Upper lobe of right lung (tissue), 1 donor: ENCODE results near the gene CMTM6. TPM values are rescaled to one million over a fixed set of nuclear protein-coding genes. Genes with fewer than 3 reads are reported as not detected.
A peak's percentile ranks its signal among the peaks of the same experiment; 100 is the strongest.

Experiments used
- ATAC-seq: fragments of 200-7000 bp; cut with Tn5 transposase; one replicate; pipeline ENCODE4 v1.9.1; 2020; ENCODE audit warnings: mild to moderate bottlenecking, moderate library complexity
- DNase-seq: peaks from one replicate; pipeline ENCODE4 v3.0.0-alpha.2; 2020
- H3K27ac ChIP-seq: fragments of 200-600 bp; one replicate; pipeline ENCODE4 v1.8.0; 2022
- H3K27me3 ChIP-seq: fragments of 200-600 bp; one replicate; pipeline ENCODE4 v1.8.0; 2022; ENCODE audit warnings: mild to moderate bottlenecking
- H3K36me3 ChIP-seq: fragments of 200-600 bp; one replicate; pipeline ENCODE4 v1.8.0; 2022
- H3K4me1 ChIP-seq: fragments of 200-600 bp; one replicate; pipeline ENCODE4 v1.8.0; 2022
- H3K4me3 ChIP-seq: fragments of 200-600 bp; one replicate; pipeline ENCODE4 v1.8.0; 2022; ENCODE audit warnings: mild to moderate bottlenecking
- H3K9me3 ChIP-seq: fragments of 200-600 bp; one replicate; pipeline ENCODE4 v1.8.0; 2022
- CTCF ChIP-seq: fragments of 200-600 bp; IDR thresholded peaks from one replicate; pipeline ENCODE4 v1.8.0; 2022; ENCODE audit warnings: antibody characterized with exemption
- intact Hi-C: fragments of 100-400 bp; cut with DNase I; formaldehyde crosslinking; loops from one replicate; pipeline ENCODE4 v1.11.0; 2022
- total RNA-seq: library from RNA; stranded (reverse); fragmentation: NEBNext Ultra II Directional; extraction: Animal tissue kit (Norgen Biotek cat#: 25700); gene quantifications from one replicate; pipeline ENCODE4 v1.2.1, GENCODE V29; 2021
- donor health status: DM: no; HTN: yes; CAD: no; lungs with severe emphysema.

CMTM6 gene
- total RNA-seq, 1 donor from 2014 or later: 58.9 TPM

- DNase-seq (no peak), ATAC-seq (peak; percentile 67)
- Histone ChIP-seq H3K9me3 (no peaks in the 10 kb centered on the region), H3K27me3 (no peaks in the 10 kb centered on the region), H3K27ac (peak overlapping the region; percentile 81), H3K4me3 (no peak overlapping the region), H3K4me1 (peaks cover 35% of the 10 kb centered on the region), H3K36me3 (peaks cover 4% of the 10 kb centered on the region)
- TF ChIP-seq CTCF: no peak
- intact Hi-C loops: no loop called here
These were observed 42.5 kb downstream of the CMTM6 start for GRCh38 chr3:32460031-32460749.

- intact Hi-C loops: no loop called here
- Histone ChIP-seq H3K4me1 (peaks cover 35% of the 10 kb centered on the region), H3K9me3 (no peaks in the 10 kb centered on the region), H3K36me3 (peaks cover 11% of the 10 kb centered on the region), H3K4me3 (no peak overlapping the region), H3K27me3 (no peaks in the 10 kb centered on the region), H3K27ac (peak overlapping the region; percentile 81)
- DNase-seq: no peak
- TF ChIP-seq CTCF: no peak
- peak; percentile 5 for ATAC-seq
These were observed 43.2 kb downstream of the CMTM6 start for GRCh38 chr3:32459450-32459849.

- no peaks in the 10 kb centered on the region for H3K27me3 ChIP-seq
- DNase-seq: no peak
- H3K27ac ChIP-seq: peak overlapping the region; percentile 67
- no peaks in the 10 kb centered on the region for H3K9me3 ChIP-seq
- H3K4me3 ChIP-seq: no peak overlapping the region
- peak; percentile 70 for ATAC-seq
- intact Hi-C loops: no loop called here
- H3K4me1 ChIP-seq: peaks cover 33% of the 10 kb centered on the region
- peaks cover 17% of the 10 kb centered on the region for H3K36me3 ChIP-seq
- TF ChIP-seq CTCF: no peak
These were observed 44.6 kb downstream of the CMTM6 start for GRCh38 chr3:32457971-32458471.

GRCh38 chr3:32456429-32457130, 46.1 kb downstream of the CMTM6 start:
- no peak for TF ChIP-seq CTCF
- H3K4me3 ChIP-seq: no peak overlapping the region
- ATAC-seq (no peak), DNase-seq (no peak)
- intact Hi-C loops: no loop called here
- H3K4me1 ChIP-seq: peaks cover 23% of the 10 kb centered on the region
- H3K27me3 ChIP-seq: no peaks in the 10 kb centered on the region
- no peaks in the 10 kb centered on the region for H3K9me3 ChIP-seq
- H3K36me3 ChIP-seq: peaks cover 29% of the 10 kb centered on the region
- no peak overlapping the region for H3K27ac ChIP-seq

GRCh38 chr3:32455609-32456428, 46.8 kb downstream of the CMTM6 start:
- TF ChIP-seq CTCF: no peak
- no peak overlapping the region for H3K4me3 ChIP-seq
- no peak for DNase-seq
- ATAC-seq: no peak
- no peaks in the 10 kb centered on the region for H3K9me3 ChIP-seq
- H3K36me3 ChIP-seq: peaks cover 36% of the 10 kb centered on the region
- no peak overlapping the region for H3K27ac ChIP-seq
- peaks cover 23% of the 10 kb centered on the region for H3K4me1 ChIP-seq
- no peaks in the 10 kb centered on the region for H3K27me3 ChIP-seq
- intact Hi-C loops: no loop called here
